Subcutaneous abdominal adipose tissue (tissue), 5 donors: Measurements from ENCODE around the gene FCRL6.

ENCODE experiments used
- H3K27ac ChIP-seq: one replicate; pipeline ENCODE4 v1.7.0; 2013; ENCODE audit warnings: low read depth, mild to moderate bottlenecking, inconsistent platforms, low read length, moderate library complexity
- H3K27me3 ChIP-seq, 5 donors: one replicate each; pipeline ENCODE4 v1.7.0; 2013; ENCODE audit warnings: low read length in 5 of 5, inconsistent platforms in 1 of 5; ENCODE audit not compliant: control insufficient read depth in 5 of 5, insufficient read depth in 4 of 5
- H3K36me3 ChIP-seq, 5 donors: one replicate each; pipeline ENCODE4 v1.7.0; 2013; ENCODE audit warnings: low read length in 5 of 5; ENCODE audit not compliant: control insufficient read depth in 5 of 5, insufficient read depth in 5 of 5
- H3K4me1 ChIP-seq, 5 donors: one replicate each; pipeline ENCODE4 v1.7.0; 2013; ENCODE audit warnings: low read length in 5 of 5, mild to moderate bottlenecking in 3 of 5, moderate library complexity in 1 of 5; ENCODE audit not compliant: control insufficient read depth in 5 of 5, insufficient read depth in 5 of 5
- H3K4me3 ChIP-seq, 5 donors: one replicate each; pipeline ENCODE4 v1.7.0; 2013; ENCODE audit warnings: low read length in 5 of 5, low read depth in 1 of 5
- H3K9ac ChIP-seq, 5 donors: one replicate each; pipeline ENCODE4 v1.7.0; 2013; ENCODE audit warnings: low read length in 5 of 5, mild to moderate bottlenecking in 4 of 5, moderate library complexity in 3 of 5
- H3K9me3 ChIP-seq, 5 donors: one replicate each; pipeline ENCODE4 v1.7.0; 2013; ENCODE audit warnings: low read length in 5 of 5; ENCODE audit not compliant: control insufficient read depth in 5 of 5
- donor health status: healthy.
- donor health status: healthy.
- donor health status: healthy.
- donor health status: healthy.
- donor health status: healthy.

FCRL6 gene

GRCh38 chr1:159856576-159856975 lies 54.4 kb downstream of the FCRL6 start:
- peaks cover 0 to 2% (median 0%) of the 10 kb centered on the region in 5 donors for H3K27me3 ChIP-seq
- H3K9me3 ChIP-seq: no peaks in the 10 kb centered on the region
- no peak overlapping the region for H3K4me3 ChIP-seq
- H3K9ac ChIP-seq: no peak overlapping the region
- no peak overlapping the region for H3K27ac ChIP-seq
- no peaks in the 10 kb centered on the region for H3K36me3 ChIP-seq
- H3K4me1 ChIP-seq: peaks cover 0 to 24% (median 15%) of the 10 kb centered on the region in 5 donors

- H3K9ac ChIP-seq: no peak overlapping the region
- H3K36me3 ChIP-seq: no peaks in the 10 kb centered on the region
- peaks cover 0 to 10% (median 0%) of the 10 kb centered on the region in 5 donors for H3K27me3 ChIP-seq
- no peaks in the 10 kb centered on the region for H3K9me3 ChIP-seq
- no peak overlapping the region for H3K27ac ChIP-seq
- H3K4me1 ChIP-seq: peaks cover 0 to 24% (median 15%) of the 10 kb centered on the region in 5 donors
- no peak overlapping the region for H3K4me3 ChIP-seq
These were observed 55.7 kb downstream of the FCRL6 start for GRCh38 chr1:159857889-159858288.

GRCh38 chr1:159859767-159860322 lies 57.7 kb downstream of the FCRL6 start:
- Histone ChIP-seq H3K27me3 (peaks cover 0 to 10% (median 0%) of the 10 kb centered on the region in 5 donors), H3K9ac (no peak overlapping the region), H3K9me3 (no peaks in the 10 kb centered on the region), H3K36me3 (no peaks in the 10 kb centered on the region), H3K4me1 (peaks cover 0 to 8% (median 6%) of the 10 kb centered on the region in 5 donors), H3K27ac (no peak overlapping the region), H3K4me3 (no peak overlapping the region)

- Histone ChIP-seq H3K36me3 (no peaks in the 10 kb centered on the region), H3K27ac (no peak overlapping the region), H3K9ac (no peak overlapping the region), H3K9me3 (no peaks in the 10 kb centered on the region), H3K4me1 (peaks cover 0 to 2% (median under 1%) of the 10 kb centered on the region in 5 donors), H3K4me3 (no peak overlapping the region), H3K27me3 (peaks cover 0 to 10% (median 3%) of the 10 kb centered on the region in 5 donors)
These were observed 58.3 kb downstream of the FCRL6 start for GRCh38 chr1:159860456-159860855.

- no peak overlapping the region for H3K9ac ChIP-seq
- H3K27ac ChIP-seq: no peak overlapping the region
- H3K4me1 ChIP-seq: no peaks in the 10 kb centered on the region
These were observed 59.1 kb downstream of the FCRL6 start for GRCh38 chr1:159861218-159861617.

GRCh38 chr1:159862031-159862430 lies 59.9 kb downstream of the FCRL6 start:
- no peak overlapping the region for H3K27ac ChIP-seq
- H3K9me3 ChIP-seq: no peaks in the 10 kb centered on the region
- H3K9ac ChIP-seq: no peak overlapping the region
- H3K4me3 ChIP-seq: no peak overlapping the region
- H3K27me3 ChIP-seq: peaks cover 0 to 10% (median 3%) of the 10 kb centered on the region in 5 donors
- H3K4me1 ChIP-seq: peaks cover 0 to 2% (median 0%) of the 10 kb centered on the region in 5 donors
- H3K36me3 ChIP-seq: no peaks in the 10 kb centered on the region

More at GRCh38 chr1:159861218-159861617, 59.1 kb downstream of the FCRL6 start:
- Histone ChIP-seq H3K9me3 (no peaks in the 10 kb centered on the region), H3K27me3 (peaks cover 0 to 10% (median 3%) of the 10 kb centered on the region in 5 donors), H3K4me3 (no peak overlapping the region), H3K36me3 (no peaks in the 10 kb centered on the region)

GRCh38 chr1:159862557-159862956 lies 60.4 kb downstream of the FCRL6 start, which contains the start of gene VSIG8:
Gene VSIG8, minus strand, starts transcription at chr1:159862657. Its CDS starts 136 bp downstream, at chr1:159862521.
- H3K27ac ChIP-seq: no peak within 1 kb of the TSS
- H3K9me3 ChIP-seq: no peaks in the 10 kb centered on the region
- H3K27me3 ChIP-seq: peaks cover 0 to 10% (median 3%) of the 10 kb centered on the region in 5 donors
- H3K4me3 ChIP-seq: no peak within 1 kb of the TSS
- H3K9ac ChIP-seq: no peak within 1 kb of the TSS
- H3K4me1 ChIP-seq: peaks cover 0 to 7% (median 4%) of the 10 kb centered on the region in 5 donors
- H3K36me3 ChIP-seq: no peaks in the 10 kb centered on the region

GRCh38 chr1:159864262-159864661 lies 62.1 kb downstream of the FCRL6 start:
- H3K27me3 ChIP-seq: peaks cover 2 to 12% (median 9%) of the 10 kb centered on the region in 5 donors
- H3K9ac ChIP-seq: no peak overlapping the region
- no peaks in the 10 kb centered on the region for H3K9me3 ChIP-seq
- peaks cover 0 to 16% (median 10%) of the 10 kb centered on the region in 5 donors for H3K4me1 ChIP-seq
- no peak overlapping the region for H3K27ac ChIP-seq
- H3K36me3 ChIP-seq: no peaks in the 10 kb centered on the region
- H3K4me3 ChIP-seq: no peak overlapping the region
